GM10847 (cell line): ENCODE measurements around the gene SCARB1.

Experiments used
- POLR2A ChIP-seq: IDR thresholded peaks from 2 replicates; pipeline ENCODE4 v1.6.1; 2011; ENCODE audit not compliant: insufficient read length; ENCODE audit errors: extremely low read depth

The SCARB1 gene

DNA sequence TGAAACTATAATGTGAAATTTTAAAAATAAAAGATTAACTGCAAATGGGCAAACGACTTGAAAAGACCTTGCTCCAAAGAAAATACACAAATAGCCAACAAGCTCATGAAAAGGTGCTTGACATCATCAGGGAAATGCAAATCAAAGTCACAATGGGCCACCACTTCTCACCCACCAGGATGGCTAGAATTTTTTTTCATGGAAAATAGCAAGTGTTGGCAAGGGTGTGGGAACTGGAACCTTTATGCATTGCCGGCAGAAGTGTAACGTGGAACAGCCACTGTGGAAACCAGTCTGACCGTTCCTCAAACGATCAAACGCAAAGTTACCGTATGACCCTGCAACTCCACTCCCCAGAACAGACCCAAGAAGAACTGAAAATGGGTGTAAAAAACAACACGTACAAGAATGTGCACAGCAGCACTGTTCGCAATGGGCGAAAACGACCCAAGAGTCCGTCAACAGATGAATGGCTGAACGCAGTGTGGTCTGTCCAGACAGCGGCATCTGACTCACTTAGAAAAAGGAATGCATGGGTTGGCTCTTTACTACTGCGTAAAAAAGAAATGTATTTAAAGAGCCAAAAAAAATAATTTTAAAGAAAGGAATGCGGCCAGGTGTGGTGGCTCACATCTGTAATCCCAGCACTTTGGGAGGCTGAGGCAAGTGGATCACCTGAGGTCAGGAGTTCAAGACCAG is 40.2 kb downstream of the SCARB1 start:
- no peak for TF ChIP-seq POLR2A

DNA sequence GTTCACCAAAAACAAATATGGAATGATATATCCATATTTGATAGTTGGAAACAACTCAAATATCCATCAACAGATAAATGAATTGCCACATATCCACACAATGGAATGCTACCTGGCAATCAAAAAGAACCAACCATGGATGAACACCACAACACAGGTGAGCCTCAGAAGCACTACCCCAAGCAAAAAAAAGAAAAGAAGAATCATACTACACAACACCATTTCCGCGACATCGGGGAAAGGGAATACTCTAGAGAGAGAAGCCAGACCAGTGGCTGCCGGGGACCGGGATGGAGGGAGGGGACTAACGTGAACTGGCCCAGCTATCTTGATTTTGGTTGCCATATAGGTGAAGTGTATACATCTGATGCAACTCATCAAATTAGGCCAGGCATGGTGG is 41.4 kb downstream of the SCARB1 start:
- no peak for TF ChIP-seq POLR2A

DNA sequence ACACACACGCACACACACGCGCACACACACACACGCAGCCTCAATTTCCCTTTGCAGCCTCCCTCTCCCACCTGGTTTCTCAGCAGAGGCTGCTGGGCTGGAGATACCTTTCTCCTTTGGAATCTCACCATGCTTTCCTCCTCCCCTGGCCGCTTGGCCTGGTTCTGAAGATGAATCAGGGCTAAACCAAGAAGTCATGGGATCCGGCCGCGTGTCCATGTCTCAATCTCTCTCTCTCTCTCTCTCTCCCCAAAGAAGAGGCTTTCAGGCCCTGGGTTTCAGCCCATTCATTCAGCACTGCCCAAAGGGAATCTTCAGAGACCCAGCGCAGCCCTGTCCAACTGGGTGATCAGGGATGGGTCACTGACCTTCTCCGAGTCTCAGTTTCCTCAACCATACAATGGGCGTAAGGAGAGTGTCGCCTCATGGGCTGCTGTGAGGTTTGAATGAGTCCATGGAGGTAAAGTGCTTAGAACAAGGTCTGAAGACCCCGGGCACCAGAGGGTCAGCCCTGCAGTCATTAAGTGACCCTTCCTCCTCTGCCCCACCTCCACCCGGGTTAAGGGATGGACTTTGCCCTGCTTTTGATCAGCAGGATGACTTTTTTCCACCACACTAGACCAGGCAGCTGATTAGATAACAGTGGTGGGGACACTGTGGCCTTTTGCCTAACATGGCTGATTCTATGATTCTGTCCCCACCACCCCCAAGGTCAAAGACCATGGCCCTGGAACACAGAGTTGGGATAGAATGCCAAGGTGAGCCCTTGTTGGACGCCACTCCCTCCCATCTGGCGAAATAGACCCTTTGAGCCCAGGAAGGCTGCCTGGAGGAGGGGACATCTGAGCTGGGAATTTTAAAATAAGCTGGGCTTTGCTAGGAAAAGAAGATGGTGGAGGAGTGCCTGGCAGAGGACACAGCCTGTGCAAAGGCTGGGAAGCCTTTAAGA is 42.1 kb downstream of the SCARB1 start:
- no peak for TF ChIP-seq POLR2A

DNA sequence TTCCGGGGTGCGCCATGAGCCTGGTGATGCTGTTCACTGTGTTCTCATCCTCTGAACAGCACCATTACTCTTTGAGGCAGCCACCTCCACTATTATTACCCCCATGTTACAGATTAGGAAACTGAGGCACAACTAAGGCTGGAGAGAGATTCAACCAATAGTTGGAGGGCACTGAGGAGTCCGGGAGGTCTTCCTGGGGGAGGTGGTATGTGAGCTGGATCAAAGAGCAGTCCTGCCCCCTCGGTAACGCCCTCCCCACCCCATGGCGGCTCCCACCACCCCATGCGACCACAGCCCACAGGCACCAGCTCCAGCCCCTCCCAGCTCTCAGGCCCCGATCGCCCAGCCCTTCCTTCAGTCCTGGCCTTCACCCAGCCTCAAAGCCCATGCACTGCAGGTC is 43.5 kb downstream of the SCARB1 start:
- no peak for TF ChIP-seq POLR2A

DNA sequence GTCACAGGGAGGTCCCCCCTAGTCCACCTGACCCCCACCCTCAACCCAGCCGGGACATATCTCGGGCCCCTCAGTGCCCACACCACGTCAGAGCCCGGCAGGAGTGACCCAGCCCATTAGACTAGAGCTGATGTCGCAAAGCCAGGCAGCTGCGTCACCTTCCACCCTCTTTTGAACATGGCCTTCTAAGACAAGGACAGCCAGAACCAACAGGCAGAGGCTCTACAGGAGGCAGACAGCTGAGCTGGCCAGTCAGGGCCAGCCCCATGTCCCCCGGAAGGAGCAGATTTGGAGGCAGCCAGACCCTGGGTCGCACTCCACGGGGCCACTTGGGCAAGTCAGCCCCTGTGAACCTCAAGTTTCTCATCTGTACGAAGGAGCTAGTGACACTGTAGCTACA is 44.1 kb downstream of the SCARB1 start:
- no peak for TF ChIP-seq POLR2A

DNA sequence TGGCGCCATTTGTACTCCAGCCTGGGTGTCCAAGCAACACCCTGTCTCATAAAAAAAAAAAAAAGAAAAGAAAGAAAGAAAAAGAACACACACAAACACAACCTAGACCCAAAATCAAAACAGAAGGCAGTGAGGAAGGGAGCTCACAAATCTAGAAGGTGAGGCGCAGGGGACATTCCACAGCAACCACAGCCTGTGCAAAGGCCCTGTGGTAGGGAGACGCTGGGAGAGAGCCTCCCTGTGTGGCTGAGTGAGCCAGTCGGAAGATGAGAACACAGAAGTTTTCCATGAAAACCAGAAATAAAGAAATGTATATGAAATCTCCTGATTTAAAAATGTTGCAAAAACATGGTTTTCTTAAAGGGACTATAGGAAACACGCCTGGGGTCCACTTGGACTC is 44.6 kb downstream of the SCARB1 start:
- no peak for TF ChIP-seq POLR2A

DNA sequence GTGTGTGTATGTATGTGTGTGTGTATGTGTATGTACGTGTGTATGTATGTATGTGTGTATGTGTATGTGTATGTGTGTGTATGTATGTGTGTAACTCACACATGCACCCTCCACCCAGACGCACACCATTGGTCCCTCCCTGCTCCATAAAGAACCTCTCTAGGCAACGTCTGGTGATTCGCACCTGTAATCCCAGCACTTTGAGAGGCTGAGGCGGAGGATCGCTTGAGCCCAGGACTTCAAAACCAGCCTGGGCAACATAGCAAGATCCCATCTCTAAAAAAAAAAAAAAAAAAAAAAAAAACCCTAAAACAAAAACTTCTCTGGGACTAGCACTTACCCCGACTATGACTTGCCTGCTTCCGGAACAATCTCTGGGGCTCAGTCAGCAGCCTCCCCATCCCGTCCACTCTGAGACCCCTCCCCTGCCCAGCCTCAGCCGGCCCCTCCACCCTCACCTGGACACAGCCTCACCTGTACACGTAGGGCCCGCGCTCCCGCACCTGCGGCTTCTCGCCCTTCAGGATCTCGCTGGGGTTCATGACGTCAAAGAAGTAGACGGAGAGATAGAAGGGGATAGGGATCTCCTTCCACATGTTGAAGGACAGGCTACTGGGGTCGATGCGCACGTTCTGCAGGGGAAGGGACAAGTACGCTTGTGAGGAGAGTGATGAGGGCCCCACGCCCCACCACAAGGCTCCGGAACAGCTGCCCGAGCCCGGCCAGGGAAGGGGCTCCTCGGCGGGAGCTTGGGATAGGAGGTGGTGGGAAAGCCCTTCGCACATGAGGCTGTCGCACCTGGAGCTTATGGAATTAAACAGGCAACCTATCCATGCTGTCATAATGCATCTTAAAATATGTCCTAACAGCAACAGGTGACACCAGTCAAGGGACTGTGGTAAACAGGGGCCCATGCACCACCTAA is 46.3 kb downstream of the SCARB1 start:
- no peak for TF ChIP-seq POLR2A

DNA sequence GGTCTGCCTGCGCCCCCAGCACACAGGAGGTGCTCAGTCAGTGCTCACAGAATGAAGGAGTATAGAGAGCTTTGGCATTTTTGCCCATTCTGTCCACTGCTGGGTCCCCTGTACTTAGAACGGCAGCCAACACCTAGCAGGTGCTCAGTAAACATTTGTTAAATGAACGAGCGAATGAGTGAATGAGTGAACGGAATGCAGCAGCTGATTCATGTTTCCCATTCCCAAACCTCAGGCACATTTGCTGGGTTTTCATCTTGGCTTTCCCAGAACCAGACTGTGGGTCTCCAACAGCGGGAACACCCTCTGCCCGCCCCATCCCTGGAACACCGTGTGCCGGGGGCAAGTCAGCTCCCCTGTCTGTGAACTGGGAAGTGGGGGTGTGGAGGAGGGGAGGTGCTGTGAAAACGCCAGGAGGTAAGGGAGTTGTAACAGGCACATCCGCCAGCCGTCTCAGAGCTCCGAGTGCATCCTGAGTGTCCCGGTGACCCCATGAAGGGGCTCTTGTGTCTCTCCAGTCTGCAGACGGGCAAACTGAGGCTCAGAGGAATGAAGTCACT is 47.3 kb downstream of the SCARB1 start:
- no peak for TF ChIP-seq POLR2A

DNA sequence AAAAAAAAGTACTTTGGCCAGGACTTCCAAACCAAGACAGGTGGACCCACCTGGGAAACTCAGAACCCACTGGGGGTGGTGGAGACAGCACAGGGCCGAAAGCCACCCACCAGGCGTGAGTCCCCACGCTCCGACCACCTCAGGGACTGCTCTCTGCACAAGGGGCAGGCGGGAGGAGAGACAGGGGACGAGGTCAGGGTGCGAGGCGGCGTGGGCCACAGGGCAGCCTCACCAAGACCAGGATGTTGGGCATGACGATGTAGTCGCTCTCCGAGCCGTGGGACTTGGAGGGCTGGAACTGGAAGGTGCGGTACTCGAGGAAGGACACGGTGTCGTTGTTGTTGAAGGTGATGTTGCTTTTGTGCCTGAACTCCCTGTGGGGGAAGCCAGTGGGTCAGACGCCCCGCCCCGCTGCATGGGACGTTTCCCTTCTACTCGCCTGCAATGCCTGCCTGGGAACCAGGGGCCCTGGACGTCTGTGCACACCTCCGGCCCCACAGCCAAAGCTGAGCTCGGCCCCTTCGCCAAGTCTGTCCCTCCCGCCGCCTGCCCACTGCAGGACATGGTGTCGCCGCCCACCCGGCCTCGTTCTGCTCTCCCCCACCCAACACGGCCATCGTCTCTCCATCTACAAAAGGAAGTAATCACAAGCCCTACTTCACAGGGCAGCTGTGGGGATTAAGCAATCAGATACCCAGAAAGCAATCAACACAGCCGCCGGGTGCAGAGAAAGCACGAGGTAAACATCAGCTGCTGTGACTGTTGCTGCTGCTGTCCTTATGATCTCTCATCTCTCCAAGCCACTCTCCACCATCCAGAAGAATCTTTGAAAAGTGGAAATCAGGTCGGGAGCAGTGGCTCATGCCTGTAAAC is 48.7 kb downstream of the SCARB1 start:
- TF ChIP-seq POLR2A: no peak

DNA sequence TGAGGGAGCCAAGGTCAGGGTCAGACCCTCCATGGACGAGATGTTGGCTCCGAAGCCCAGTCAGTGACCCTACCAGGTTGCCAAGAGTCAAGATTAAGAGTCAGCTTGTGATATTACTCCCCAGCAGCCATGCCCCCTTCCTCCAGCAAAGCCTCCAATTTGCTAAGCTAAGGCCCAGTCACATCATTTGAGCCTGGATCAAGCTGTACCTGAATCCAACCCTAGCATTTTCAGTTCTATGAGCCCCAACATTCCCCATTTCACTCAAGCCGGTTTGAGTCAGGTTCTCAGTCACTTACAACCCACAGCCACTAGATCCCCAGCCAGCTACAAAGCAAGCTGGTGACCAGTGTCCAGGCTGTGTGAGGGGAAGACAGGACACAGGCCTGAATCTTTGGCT is 49.9 kb downstream of the SCARB1 start:
- TF ChIP-seq POLR2A: no peak

DNA sequence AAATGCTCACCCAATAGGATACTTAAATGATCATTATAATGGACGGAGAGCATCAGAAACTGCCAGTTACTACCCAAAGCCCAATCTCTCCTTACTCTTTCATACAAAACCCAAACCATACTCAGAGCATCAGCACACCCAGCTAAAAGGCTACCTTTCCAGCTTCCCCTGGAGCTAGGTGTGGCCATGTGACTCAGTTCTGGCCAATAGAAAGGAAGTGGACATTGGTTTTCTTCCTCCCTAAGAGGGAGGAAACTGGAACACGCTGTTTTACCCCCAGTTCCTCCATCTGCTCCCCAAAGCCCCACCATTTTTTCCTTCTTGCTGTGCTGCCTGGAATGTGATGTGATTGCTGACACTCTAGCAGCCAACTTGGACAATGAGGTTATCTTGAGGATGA is 50.7 kb downstream of the SCARB1 start:
- no peak for TF ChIP-seq POLR2A

DNA sequence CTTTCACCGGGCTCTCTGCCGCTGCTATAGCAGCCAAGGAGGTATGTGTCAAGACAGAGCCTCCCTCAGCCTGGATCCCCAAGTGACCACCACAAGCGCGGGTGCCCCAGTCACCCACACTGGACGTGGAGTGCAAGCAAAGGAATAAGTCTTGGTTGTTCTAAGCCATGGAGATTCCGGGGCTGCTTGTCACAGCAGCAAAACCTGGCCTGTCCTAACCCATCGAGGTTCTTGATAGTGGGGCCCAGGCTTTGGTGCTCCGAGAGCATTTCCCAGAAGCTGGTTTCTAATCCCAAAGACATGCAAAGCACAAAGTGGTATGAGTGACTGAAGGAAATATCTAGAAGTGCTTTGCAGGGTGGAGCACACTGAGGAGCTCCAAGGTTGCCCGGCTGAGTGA is 51.3 kb downstream of the SCARB1 start:
- TF ChIP-seq POLR2A: no peak

DNA sequence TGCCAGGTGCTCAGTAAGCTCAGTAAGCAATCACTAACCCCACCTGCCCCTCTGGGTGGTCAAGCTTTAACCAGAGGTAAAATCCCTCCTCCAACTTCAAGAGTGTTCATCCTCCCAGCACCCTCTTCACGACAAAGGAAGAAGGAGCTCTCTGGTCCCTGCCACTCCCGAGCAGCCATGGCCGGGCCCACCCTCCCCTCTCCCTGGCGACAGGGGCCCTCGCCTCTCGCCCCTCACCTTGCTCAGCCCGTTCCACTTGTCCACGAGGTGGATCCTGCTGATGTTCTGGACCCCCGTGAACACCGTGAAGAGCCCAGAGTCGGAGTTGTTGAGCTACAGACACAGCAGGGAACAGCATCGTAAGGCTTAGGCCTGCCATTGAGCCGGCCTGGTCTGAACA is 52.0 kb downstream of the SCARB1 start:
- TF ChIP-seq POLR2A: no peak

DNA sequence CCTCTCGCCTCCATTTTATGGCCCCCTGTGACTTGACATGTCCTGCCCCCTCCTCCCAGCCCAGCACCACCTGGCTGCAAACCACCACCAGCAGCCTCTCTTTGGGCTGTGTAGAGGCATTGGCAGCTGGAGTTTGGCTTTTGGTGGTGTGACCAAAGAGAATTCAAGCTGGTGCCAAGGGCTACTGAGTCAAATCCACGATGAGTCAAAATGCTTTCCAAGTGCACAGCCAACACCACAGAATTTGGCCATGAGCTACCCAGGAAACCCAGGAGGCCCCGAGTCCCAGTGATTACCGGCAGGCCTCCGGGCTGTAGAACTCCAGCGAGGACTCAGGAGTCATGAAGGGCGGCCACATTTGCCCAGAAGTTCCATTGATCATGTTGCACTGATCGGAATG is 53.8 kb downstream of the SCARB1 start:
- TF ChIP-seq POLR2A: no peak
